Stimulated activated CD8-positive, alpha-beta memory T cell treated with anti-CD3 and anti-CD28 coated beads, Interleukin-2, amount 100 ng/mL, for 1 hour (primary cell): ENCODE data around the gene CNN2.
A peak's percentile ranks its signal among the peaks of the same experiment; 100 is the strongest.

Source experiments
- DNase-seq, 2 donors: peaks; one replicate each; pipeline ENCODE4 v3.0.0-alpha.2; 2020; ENCODE audit warnings: low read depth in 2 of 2

CNN2 gene

DNA sequence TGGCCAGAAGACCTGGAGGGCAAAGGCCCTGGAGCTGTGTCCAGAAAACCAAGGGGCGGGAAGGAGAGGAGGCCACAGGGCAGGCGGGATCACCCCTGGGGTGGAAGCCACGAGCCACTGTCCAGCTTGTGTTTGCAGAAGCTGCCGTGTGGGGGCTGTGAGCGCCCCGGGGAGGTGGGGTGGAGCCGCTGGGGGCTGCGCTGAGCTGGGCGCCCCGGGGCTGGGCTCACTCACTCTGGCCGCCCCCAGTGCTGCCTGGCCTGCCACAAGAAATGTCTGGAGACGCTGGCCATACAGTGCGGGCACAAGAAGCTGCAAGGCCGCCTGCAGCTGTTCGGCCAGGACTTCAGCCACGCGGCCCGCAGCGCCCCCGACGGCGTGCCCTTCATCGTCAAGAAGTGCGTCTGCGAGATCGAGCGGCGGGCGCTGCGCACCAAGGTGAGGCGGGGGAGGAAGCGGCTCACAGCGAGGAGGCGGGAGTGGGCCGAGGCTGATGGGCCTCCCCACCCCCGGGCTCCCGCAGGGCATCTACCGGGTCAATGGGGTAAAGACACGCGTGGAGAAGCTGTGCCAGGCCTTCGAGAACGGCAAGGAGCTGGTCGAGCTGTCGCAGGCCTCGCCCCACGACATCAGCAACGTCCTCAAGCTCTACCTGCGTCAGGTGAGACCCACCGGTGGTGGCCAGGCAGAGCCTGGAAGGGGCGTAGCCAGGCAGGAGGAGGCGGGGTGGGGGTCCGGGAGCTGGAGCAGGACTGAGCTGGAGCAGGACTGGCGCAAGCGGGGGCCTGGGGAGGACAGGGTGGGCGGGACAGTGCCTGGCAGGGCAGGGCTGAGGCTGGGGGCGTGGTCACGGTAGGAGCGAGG lies 55.1 kb downstream of the CNN2 start:
- DNase-seq = no peak

DNA sequence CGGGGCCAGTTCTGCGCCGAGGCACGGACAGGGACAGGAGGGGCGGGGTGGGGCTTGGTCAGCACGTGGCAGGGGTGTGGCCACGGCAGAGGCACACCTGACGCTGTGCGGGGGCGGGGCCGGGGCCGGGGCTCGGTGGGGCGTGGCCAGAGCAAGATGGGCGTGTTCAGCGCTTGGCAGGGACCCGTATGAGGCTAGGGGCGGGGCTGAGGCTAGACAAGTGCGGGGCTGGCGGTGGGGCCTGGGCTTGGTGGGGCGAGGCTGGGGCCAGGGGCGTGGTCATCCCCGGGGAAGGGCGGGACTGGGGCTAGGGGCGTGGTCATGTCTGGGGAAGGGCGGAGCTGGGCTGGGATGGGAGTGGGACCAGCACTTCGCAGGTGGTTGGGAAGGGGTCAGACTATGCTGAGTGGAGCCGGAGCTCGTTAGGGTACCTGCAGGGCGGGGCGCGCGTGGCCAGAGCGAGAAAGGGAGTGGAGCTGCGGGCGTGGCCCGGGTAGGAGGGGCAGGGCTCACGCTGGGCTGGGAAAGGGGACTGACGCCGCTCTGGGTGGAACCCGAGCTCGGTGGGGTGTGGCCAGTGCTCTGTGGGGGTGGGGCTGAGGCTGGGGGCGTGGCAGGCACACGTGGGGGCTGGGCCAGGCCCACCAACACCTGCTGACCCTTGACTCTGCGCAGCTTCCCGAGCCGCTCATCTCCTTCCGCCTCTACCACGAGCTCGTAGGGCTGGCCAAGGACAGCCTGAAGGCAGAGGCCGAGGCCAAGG lies 55.9 kb downstream of the CNN2 start:
- DNase-seq = peak in 1 of 2 donors; percentile 72

DNA sequence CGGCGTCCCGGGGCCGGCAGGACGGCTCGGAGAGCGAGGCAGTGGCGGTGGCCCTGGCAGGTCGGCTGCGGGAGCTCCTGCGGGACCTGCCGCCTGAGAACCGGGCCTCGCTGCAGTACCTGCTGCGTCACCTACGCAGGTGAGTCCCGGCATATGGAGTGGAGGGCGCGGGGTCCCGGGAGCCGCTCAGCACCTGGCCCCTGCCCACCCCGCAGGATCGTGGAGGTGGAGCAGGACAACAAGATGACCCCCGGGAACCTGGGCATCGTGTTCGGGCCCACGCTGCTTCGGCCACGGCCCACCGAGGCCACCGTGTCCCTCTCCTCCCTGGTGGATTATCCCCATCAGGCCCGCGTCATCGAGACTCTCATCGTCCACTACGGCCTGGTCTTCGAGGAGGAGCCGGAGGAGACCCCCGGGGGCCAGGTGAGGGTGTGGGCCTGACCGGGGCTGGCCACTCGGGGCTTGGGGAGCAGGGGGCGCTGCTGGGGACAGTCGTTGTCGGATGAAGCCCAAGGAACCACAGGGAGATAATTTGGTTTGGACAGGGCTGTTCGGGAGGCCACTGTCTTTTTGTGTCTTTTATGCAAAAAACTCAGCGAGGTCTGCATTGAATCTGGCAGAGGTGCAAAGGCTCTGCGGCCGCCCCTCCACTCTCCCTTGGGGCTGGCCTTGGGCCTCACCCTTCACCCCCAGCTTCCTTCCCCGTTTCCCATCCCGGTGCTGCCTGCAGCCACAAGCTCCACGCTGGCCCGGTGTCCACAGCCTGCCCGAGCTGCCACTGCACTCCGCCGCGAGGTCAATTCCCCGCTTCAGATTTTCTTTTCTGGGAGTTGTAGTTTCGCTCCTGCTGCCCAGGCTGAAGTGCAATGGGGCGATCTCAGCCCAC lies 56.8 kb downstream of the CNN2 start:
- DNase-seq = no peak

DNA sequence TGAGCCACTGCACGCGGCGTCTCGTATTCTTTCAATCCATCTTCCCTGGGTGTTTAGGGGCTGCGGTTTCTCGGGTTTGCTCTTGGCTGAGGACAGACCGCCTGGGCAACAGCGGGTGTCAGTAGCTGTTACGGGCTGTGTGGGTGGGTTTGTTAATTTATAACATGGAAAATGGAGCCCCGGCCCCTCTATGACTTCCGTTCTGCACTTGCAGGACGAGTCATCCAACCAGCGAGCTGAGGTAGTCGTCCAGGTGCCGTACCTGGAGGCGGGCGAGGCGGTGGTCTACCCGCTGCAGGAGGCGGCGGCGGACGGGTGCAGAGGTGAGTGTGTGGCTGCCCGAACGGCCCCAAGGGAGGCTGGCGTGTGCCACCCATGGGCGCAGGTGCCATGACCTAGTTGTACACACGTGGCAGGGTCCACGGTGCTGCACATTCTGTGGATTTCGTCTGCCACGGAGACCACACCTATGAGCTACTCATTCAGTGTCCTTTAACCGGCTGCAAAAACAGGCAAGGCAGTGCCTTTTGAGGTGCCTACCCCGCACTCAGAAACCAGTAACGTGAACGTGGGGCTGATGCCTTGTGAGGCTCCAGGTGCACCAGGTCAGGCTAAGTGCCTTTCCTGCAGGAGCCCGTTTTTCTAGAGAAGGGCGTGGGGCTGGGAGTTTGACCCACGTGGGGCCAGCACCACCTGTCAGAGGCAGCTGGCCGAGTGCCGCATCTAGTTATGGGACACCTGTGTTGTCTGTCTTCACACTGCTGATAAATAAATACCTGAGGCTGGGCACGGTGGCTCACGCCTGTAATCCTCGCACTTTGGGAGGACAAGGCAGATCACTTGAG lies 57.8 kb downstream of the CNN2 start:
- no peak for DNase-seq

DNA sequence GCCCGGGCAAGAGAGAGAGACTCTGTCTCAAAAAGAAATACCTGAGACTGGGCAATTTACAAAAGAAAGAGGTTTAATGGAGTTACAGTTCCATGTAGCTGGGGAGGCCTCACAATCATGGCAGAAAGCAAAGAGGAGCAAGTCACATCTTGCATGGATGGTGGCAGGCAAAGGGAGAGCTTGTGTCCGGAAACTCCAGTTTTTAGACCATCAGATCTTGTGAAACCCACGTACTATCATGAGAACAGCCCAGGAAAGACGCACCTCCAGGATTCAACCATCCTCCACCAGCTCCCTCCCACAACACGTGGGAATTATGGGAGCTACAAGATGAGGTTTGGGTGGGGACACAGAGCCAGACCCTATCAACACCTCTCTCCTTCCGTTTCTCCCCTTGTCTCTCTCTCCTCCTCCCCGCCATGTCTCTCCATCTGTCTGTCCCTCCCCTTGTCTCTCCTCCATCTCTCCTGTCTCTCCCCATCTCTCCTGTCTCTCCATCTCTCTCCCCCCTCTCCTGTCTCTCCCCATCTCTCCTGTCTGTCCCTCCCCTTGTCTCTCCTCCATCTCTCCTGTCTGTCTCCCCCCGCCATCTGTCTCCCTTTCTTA lies 58.7 kb downstream of the CNN2 start:
- no peak for DNase-seq

DNA sequence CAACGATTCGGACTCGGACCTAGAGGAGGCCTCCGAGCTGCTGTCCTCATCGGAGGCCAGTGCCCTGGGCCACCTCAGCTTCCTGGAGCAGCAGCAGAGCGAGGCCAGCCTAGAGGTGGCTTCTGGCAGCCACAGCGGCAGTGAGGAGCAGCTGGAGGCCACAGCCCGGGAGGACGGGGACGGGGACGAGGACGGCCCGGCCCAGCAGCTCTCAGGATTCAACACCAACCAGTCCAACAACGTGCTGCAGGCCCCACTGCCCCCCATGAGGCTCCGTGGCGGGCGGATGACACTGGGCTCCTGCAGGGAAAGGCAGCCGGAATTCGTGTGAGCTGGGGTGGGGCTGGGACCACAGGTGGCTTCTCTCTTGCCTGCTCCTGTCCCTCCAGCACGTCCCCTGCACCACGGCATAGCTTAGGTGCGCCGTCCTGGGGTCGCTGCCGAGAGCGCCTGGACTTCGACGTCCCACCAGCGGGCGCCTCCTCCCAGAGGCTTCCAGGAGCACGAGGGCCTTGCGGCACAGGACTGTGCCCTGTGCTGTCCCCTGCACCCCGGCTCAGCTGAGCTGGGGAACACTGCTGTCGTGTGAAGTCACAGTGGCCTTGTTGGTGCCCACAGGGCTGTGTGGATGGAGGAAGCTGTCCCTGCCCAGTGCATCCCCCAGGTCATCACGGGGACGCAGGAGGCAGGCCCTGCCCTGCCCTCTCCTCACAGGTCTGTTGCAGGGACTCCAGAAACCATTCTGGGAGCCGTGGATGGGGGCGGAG lies 59.5 kb downstream of the CNN2 start:
- DNase-seq = no peak

DNA sequence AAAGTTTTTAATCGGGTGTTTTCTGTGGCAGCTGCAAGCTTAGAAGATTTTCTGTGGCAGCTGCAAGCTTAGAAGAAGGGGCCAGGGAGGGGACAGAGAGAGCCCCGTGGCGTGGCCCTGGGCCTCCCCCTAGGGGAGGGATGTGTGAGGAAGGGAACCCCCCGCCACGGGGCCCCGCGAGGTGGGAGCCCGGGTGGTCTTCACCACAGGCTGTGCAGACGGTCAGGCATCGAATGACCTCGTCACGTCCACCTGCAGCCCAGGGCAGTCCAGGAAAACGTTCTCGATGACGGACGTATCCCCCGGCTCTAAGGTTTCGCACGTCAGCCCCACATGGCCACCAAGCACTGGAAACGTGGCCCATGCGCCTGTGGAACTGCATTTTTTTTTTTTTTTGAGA lies 60.2 kb downstream of the CNN2 start:
- no peak for DNase-seq

DNA sequence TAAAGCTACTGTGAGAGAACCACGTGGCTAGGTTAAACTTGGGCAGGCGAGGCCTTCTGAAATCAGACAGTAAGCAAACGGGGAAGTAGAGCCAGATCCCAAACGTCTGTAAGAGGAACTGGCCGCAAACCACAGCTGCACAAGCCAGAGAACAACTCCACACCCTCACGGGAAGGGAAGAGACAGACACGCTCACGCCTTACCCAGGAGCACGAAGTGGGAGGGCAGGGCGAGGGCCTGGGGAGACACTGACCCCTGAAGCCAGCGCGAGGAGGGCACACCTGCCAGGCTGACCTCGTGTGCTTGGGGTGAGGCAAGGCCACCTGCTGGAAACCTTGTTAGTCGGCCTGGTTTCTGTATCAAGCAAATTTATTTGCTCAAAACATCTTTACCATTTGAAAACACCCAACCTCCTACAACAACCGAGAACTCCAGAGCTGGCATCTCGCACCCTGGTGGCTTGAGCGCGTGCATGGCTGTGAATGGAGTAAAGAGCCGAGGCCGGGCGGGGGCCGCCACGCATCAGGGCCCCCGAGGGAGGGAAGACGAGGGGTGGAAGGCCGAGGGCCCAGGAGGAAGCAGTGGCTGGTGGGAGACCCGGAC lies 61.5 kb downstream of the CNN2 start:
- DNase-seq = no peak

DNA sequence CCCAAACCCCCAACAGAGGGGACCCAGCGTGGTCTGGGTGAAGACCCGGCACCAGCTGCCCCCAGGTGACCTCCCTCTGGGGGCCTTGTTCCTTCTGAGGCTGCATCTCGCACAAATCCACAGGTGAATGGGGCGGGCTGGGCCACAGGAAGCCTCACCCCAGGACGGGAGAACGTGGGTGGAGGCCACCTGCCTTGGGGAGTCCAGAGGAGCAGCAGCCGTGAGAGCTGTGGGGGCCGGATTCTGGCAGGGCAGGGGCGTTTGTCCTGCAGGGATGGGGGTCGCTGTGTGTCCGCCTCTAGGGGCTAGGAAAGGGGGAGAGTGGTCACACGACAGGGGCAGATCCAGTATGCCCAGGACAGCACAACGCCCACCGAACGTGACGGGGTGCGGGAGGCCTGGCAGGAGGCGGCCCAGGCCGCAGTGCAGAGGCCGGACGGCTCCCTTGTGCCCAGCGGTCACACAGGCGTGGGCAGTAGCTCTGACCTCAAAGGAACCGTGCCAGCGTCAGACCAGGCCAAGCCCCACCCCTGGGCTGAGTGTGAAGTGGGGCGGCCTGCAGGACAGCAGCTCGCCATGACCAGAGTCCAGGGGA lies 62.1 kb downstream of the CNN2 start:
- no peak for DNase-seq
